ENCODE data around the gene ALKBH7. TPM values are rescaled to one million over a fixed set of nuclear protein-coding genes. Genes with fewer than 3 reads are reported as not detected.

Gene ALKBH7
- polyA plus RNA-seq, 1 donor (not counting 4 experiments of a cell fraction or from before 2014, with no cell fraction given): 9.8 TPM

DNA sequence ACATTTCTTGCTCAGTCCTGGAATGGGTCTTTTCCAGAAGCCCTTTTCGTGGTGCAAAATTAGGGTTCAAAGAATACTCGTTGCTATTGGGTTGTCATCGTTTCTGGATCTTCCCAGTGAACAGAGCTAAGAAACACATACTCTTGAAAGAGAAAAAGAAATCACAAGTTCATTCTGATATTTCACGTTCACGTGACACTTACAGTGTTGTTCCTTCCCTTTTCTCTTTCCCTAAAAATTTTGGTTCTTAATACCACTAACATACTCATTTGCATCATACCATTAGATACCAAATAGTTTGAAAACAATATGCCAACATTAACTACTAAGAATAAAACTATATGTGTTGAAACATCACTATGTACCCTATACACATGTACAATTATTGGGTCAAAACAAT is 33.8 kb downstream of the ALKBH7 start:
- dilution Hi-C loops (cut with MboI; ENCODE audit: extremely low pct_ligation_motif_present, low sequenced_read_pairs): no loop called here
- no peaks in the 10 kb centered on the region for H4K20me1 ChIP-seq (ENCODE audit: control insufficient read depth, extremely low read depth, insufficient read depth, low read length)
- H3K9ac ChIP-seq (ENCODE audit: control insufficient read depth, extremely low read depth, insufficient read depth, low read length): no peak overlapping the region
- H3K9me3 ChIP-seq (ENCODE audit: control insufficient read depth, low read depth, low read length): no peaks in the 10 kb centered on the region
- no peak overlapping the region for H3K27ac ChIP-seq (ENCODE audit: control insufficient read depth, insufficient read depth, low read length)
- TF ChIP-seq, protein P1, sequence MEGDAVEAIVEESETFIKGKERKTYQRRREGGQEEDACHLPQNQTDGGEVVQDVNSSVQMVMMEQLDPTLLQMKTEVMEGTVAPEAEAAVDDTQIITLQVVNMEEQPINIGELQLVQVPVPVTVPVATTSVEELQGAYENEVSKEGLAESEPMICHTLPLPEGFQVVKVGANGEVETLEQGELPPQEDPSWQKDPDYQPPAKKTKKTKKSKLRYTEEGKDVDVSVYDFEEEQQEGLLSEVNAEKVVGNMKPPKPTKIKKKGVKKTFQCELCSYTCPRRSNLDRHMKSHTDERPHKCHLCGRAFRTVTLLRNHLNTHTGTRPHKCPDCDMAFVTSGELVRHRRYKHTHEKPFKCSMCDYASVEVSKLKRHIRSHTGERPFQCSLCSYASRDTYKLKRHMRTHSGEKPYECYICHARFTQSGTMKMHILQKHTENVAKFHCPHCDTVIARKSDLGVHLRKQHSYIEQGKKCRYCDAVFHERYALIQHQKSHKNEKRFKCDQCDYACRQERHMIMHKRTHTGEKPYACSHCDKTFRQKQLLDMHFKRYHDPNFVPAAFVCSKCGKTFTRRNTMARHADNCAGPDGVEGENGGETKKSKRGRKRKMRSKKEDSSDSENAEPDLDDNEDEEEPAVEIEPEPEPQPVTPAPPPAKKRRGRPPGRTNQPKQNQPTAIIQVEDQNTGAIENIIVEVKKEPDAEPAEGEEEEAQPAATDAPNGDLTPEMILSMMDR (optimal IDR thresholded peaks at IDR 0.05 in 1 of 3, IDR thresholded peaks at IDR 0.05 in 1 of 3, conservative IDR thresholded peaks at IDR 0.05 in 1 of 3; ENCODE audit: extremely low read depth in 1 of 3, insufficient read depth in 2 of 3, low read length in 3 of 3): no peak
- TF ChIP-seq EZH2 (IDR thresholded peaks at IDR 0.05; ENCODE audit: low read length): no peak
- FAIRE-seq (no peak), DNase-seq (ENCODE audit: low read depth, low spot score) (no peak)
- H3K4me3 ChIP-seq (ENCODE audit: control insufficient read depth in 2 of 3, extremely low read depth in 1 of 3, insufficient read depth in 2 of 3, low read depth in 1 of 3, low read length in 3 of 3): no peak overlapping the region
- H3K36me3 ChIP-seq (ENCODE audit: control insufficient read depth in 2 of 2, extremely low read depth in 1 of 2, insufficient read depth in 2 of 2, low read length in 2 of 2): no peaks in the 10 kb centered on the region
- H3K27me3 ChIP-seq (ENCODE audit: control insufficient read depth, extremely low read depth, insufficient read depth, low read length): no peaks in the 10 kb centered on the region
- no peak overlapping the region for H2AFZ ChIP-seq (ENCODE audit: control insufficient read depth, low read length)
- no peaks in the 10 kb centered on the region for H3K4me1 ChIP-seq (ENCODE audit: control insufficient read depth, extremely low read depth, insufficient read depth, low read length)
- no peaks in the 10 kb centered on the region for H3K79me2 ChIP-seq (ENCODE audit: control insufficient read depth, insufficient read depth, low read length)
- H3K4me2 ChIP-seq (ENCODE audit: control insufficient read depth, extremely low read depth, insufficient read depth, low read depth, low read length): no peak overlapping the region
- no peaks in the 10 kb centered on the region for H3K9me1 ChIP-seq (ENCODE audit: control insufficient read depth, extremely low read depth, insufficient read depth, low read length)

DNA sequence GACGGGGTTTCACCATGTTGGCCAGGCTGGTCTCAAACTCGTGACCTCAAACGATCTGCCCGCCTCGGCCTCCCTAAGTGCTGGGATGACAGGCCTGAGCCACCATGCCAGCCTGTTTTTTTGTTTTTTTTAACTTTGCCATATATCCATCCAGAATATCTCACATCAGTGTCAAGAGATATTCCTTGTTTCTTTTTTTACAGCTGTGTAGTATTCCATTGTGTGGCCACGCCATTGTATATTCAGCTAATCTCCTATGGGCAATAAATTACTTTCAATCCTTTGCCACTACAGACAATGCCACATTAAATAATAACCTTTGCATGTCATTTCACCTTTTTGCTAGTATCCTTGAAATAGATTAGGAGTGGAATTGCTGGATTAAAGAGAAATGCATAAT is 36.8 kb downstream of the ALKBH7 start:
- Histone ChIP-seq H3K4me3 (ENCODE audit: control insufficient read depth in 2 of 3, extremely low read depth in 1 of 3, insufficient read depth in 2 of 3, low read depth in 1 of 3, low read length in 3 of 3) (no peak overlapping the region), H3K9me1 (ENCODE audit: control insufficient read depth, extremely low read depth, insufficient read depth, low read length) (no peaks in the 10 kb centered on the region), H2AFZ (ENCODE audit: control insufficient read depth, low read length) (no peak overlapping the region), H3K36me3 (ENCODE audit: control insufficient read depth in 2 of 2, extremely low read depth in 1 of 2, insufficient read depth in 2 of 2, low read length in 2 of 2) (peaks cover 4% of the 10 kb centered on the region in 2 experiments), H3K79me2 (ENCODE audit: control insufficient read depth, insufficient read depth, low read length) (no peaks in the 10 kb centered on the region), H3K9ac (ENCODE audit: control insufficient read depth, extremely low read depth, insufficient read depth, low read length) (no peak overlapping the region), H3K9me3 (ENCODE audit: control insufficient read depth, low read depth, low read length) (no peaks in the 10 kb centered on the region), H3K4me2 (ENCODE audit: control insufficient read depth, extremely low read depth, insufficient read depth, low read depth, low read length) (no peak overlapping the region), H3K27ac (ENCODE audit: control insufficient read depth, insufficient read depth, low read length) (no peak overlapping the region), H3K27me3 (ENCODE audit: control insufficient read depth, extremely low read depth, insufficient read depth, low read length) (no peaks in the 10 kb centered on the region), H4K20me1 (ENCODE audit: control insufficient read depth, extremely low read depth, insufficient read depth, low read length) (no peaks in the 10 kb centered on the region), H3K4me1 (ENCODE audit: control insufficient read depth, extremely low read depth, insufficient read depth, low read length) (no peaks in the 10 kb centered on the region)
- no peak for DNase-seq (ENCODE audit: low read depth, low spot score)
- FAIRE-seq: no peak
- TF ChIP-seq, protein P1 (optimal IDR thresholded peaks at IDR 0.05 in 1 of 3, IDR thresholded peaks at IDR 0.05 in 1 of 3, conservative IDR thresholded peaks at IDR 0.05 in 1 of 3; ENCODE audit: extremely low read depth in 1 of 3, insufficient read depth in 2 of 3, low read length in 3 of 3): no peak
- no peak for TF ChIP-seq EZH2 (IDR thresholded peaks at IDR 0.05; ENCODE audit: low read length)
- dilution Hi-C loops (cut with MboI; ENCODE audit: extremely low pct_ligation_motif_present, low sequenced_read_pairs): no loop called here

Data from keratinocyte (primary cell).